ENCODE measurements around the gene MRGPRD.

GRCh38 chr11:68977781-68978625 is 2.8 kb downstream of the MRGPRD start:
- TF ChIP-seq, protein P1, sequence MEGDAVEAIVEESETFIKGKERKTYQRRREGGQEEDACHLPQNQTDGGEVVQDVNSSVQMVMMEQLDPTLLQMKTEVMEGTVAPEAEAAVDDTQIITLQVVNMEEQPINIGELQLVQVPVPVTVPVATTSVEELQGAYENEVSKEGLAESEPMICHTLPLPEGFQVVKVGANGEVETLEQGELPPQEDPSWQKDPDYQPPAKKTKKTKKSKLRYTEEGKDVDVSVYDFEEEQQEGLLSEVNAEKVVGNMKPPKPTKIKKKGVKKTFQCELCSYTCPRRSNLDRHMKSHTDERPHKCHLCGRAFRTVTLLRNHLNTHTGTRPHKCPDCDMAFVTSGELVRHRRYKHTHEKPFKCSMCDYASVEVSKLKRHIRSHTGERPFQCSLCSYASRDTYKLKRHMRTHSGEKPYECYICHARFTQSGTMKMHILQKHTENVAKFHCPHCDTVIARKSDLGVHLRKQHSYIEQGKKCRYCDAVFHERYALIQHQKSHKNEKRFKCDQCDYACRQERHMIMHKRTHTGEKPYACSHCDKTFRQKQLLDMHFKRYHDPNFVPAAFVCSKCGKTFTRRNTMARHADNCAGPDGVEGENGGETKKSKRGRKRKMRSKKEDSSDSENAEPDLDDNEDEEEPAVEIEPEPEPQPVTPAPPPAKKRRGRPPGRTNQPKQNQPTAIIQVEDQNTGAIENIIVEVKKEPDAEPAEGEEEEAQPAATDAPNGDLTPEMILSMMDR (conservative IDR thresholded peaks at IDR 0.05 in 1 of 2, IDR thresholded peaks at IDR 0.05 in 1 of 2; ENCODE audit: low read depth in 1 of 2, low read length in 2 of 2) = no peak
- TF ChIP-seq EZH2 (IDR thresholded peaks at IDR 0.05; ENCODE audit: low read length, missing control alignments) = no peak

Data from fibroblast of lung (primary cell).